ENCODE results near the gene PARD3B.

- TF ChIP-seq CTCF (IDR thresholded peaks at IDR 0.05; ENCODE audit: low read depth, low read length): no peak
- TF ChIP-seq POLR2A (IDR thresholded peaks at IDR 0.05; ENCODE audit: extremely low read depth, insufficient read length): no peak
- TF ChIP-seq MAX (IDR thresholded peaks at IDR 0.05; ENCODE audit: low read depth, low read length): no peak
Measured at GRCh38 chr2:204931562-204931961, 386.3 kb downstream of the PARD3B start.
